ENCODE results near the gene PTPRCAP.

The PTPRCAP gene

GRCh38 chr11:67395555-67396258, 41.8 kb downstream of the PTPRCAP start:
- no peak overlapping the region for H3K4me3 ChIP-seq (ENCODE audit: low read depth, low read length)
- TF ChIP-seq CTCF (conservative IDR thresholded peaks at IDR 0.05; ENCODE audit: low read depth, low read length) = no peak
- DNase-seq (ENCODE audit: low read depth) = no peak

- H3K4me3 ChIP-seq (ENCODE audit: low read depth, low read length) = no peak overlapping the region
- no peak for TF ChIP-seq CTCF (conservative IDR thresholded peaks at IDR 0.05; ENCODE audit: low read depth, low read length)
- no peak for DNase-seq (ENCODE audit: low read depth)
Observed at GRCh38 chr11:67393990-67394389, 43.5 kb downstream of the PTPRCAP start.

- H3K4me3 ChIP-seq (ENCODE audit: low read depth, low read length) = no peak overlapping the region
- TF ChIP-seq CTCF (conservative IDR thresholded peaks at IDR 0.05; ENCODE audit: low read depth, low read length) = no peak
- DNase-seq (ENCODE audit: low read depth) = no peak
Observed at GRCh38 chr11:67393437-67393836, 44.0 kb downstream of the PTPRCAP start.

GRCh38 chr11:67392183-67392715, 45.2 kb downstream of the PTPRCAP start:
- TF ChIP-seq CTCF (conservative IDR thresholded peaks at IDR 0.05; ENCODE audit: low read depth, low read length) = peak; percentile 1
- no peak for DNase-seq (ENCODE audit: low read depth)

GRCh38 chr11:67391304-67392182, 45.9 kb downstream of the PTPRCAP start, which contains the start of gene RAD9A:
RAD9A (plus strand) TSS chr11:67391986; CDS start chr11:67392045, 59 bp downstream.
- TF ChIP-seq CTCF (conservative IDR thresholded peaks at IDR 0.05; ENCODE audit: low read depth, low read length) = peak; percentile 1
- peak within 1 kb of the TSS; percentile 93 for H3K4me3 ChIP-seq (ENCODE audit: low read depth, low read length)
- DNase-seq (ENCODE audit: low read depth) = peak; percentile 94

More at GRCh38 chr11:67392183-67392715, 45.2 kb downstream of the PTPRCAP start:
- peak overlapping the region; percentile 93 for H3K4me3 ChIP-seq (ENCODE audit: low read depth, low read length)

- TF ChIP-seq CTCF (conservative IDR thresholded peaks at IDR 0.05; ENCODE audit: low read depth, low read length) = no peak
- H3K4me3 ChIP-seq (ENCODE audit: low read depth, low read length) = peak overlapping the region; percentile 93
- no peak for DNase-seq (ENCODE audit: low read depth)
Observed at GRCh38 chr11:67390947-67391303, 46.6 kb downstream of the PTPRCAP start.
